NCI-H1436 treated with DMSO at 0.1 percent for 48 hours (cell line): Measurements from ENCODE around the gene OR56A4.

ENCODE experiments used
- DNase-seq: peaks from one replicate; lab custom pipeline; 2025; lab: John Stamatoyannopoulos, UW

The OR56A4 gene, protein sequence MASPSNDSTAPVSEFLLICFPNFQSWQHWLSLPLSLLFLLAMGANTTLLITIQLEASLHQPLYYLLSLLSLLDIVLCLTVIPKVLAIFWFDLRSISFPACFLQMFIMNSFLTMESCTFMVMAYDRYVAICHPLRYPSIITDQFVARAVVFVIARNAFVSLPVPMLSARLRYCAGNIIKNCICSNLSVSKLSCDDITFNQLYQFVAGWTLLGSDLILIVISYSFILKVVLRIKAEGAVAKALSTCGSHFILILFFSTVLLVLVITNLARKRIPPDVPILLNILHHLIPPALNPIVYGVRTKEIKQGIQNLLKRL

GRCh38 chr11:6006846-6007245 lies at the start of gene OR56A4:
TSS of gene OR56A4 (minus strand) at chr11:6006946. CDS start at chr11:6002992, 3,954 bp downstream.
- DNase-seq, result no peak

GRCh38 chr11:6055569-6055968 lies 48.8 kb upstream of the OR56A4 start:
- DNase-seq, result no peak

DNA sequence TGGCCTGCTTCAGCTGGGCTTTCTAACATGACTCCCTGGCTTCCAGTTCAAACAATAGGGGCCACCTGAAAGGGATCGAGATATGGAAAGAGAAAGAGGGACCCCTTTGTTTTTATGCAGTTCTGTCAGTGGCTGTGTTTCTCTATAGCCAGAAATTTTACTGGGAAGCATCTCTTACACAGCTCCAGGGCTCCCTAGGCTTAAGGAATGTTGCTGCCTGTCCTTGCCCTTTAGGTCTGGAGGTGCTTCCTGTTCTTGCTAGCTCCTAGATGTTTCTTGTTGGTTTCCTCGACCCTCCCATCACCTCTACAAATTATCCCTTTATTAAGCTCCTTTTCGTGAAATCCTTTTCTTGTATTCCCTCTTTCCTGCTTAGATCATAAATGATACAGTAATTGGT lies 45.6 kb upstream of the OR56A4 start:
- no peak for DNase-seq

GRCh38 chr11:6040874-6041273 lies 34.1 kb upstream of the OR56A4 start:
- DNase-seq, result no peak

GRCh38 chr11:6030708-6031405 lies 24.1 kb upstream of the OR56A4 start, which contains the start of gene OR56A1:
TSS of gene OR56A1 (minus strand) at chr11:6030758. CDS start at chr11:6027692, 3,066 bp downstream.
- no peak for DNase-seq

GRCh38 chr11:6027501-6027900 lies 20.8 kb upstream of the OR56A4 start:
- no peak for DNase-seq

GRCh38 chr11:6025056-6025455 lies 18.3 kb upstream of the OR56A4 start:
- no peak for DNase-seq

- no peak for DNase-seq
Measured at GRCh38 chr11:6022956-6023355, 16.2 kb upstream of the OR56A4 start.

- DNase-seq, result no peak
Measured at GRCh38 chr11:6013042-6013441, 6.3 kb upstream of the OR56A4 start.

- DNase-seq, result no peak
Measured at GRCh38 chr11:6012035-6012668, 5.4 kb upstream of the OR56A4 start.

- no peak for DNase-seq
Measured at GRCh38 chr11:6006395-6006794, 351 bp downstream of the OR56A4 start.

DNA sequence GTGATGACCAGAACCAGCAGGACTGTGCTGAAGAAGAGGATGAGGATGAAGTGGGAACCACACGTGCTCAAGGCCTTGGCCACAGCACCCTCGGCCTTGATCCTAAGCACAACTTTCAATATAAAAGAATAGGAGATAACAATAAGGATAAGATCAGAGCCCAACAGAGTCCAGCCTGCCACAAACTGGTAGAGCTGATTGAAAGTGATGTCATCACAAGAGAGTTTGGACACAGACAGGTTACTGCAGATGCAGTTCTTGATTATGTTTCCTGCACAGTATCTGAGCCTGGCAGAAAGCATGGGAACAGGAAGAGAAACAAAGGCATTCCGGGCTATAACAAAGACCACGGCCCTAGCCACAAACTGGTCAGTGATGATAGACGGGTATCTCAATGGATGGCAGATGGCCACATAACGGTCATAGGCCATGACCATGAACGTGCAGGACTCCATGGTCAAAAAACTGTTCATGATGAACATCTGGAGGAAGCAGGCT lies 4.5 kb downstream of the OR56A4 start:
- no peak for DNase-seq

DNA sequence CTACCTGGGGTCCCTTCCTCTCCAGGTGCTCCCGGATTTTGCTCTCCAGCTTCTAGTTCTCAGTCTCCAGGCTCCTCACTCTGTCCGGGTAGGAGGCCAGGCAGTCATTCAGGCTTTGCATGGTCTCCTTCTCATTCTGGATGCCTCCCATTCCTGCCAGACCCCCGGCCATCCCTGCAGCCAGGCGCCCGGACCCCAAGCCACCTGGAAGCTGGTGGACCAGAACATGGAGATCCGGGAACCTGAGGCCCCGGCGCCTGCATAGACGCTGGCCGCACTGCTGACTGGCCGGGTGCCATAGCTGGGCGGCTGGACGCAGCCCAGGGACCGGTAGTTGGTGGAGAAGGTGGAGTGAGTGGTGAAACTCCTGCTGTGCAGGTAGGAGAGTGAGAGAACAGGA lies 12.0 kb downstream of the OR56A4 start:
- DNase-seq, result no peak

DNA sequence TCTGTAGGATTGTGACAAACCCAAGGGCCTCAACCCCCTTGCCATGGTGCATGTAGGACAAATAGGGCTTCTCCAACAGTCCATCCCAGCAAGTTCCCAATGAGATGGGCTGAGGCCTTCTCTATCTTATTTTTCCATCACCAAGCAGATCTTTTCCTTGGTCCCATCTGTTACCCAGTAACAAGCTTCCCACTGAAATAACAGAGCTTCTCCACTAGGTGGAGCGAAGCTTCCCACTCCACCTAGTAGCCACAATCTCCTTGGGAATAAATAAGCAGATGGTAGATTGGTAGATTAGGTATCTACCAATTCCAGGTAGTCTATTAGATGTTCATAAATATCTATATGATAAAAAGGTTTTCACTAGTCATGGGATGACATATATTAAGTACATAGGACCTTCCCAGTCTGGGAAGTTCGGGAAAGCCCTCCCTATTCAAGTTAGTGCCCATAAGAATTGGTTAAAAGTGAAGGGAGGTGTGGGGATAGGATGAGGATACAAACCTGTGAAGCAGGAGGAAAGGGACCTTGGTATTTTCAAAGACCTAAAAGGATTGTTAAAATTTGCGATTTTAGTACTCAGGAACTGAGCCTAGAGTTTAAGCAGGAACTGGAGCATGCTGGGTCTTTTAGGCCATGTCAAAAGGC lies 14.0 kb downstream of the OR56A4 start:
- no peak for DNase-seq

DNA sequence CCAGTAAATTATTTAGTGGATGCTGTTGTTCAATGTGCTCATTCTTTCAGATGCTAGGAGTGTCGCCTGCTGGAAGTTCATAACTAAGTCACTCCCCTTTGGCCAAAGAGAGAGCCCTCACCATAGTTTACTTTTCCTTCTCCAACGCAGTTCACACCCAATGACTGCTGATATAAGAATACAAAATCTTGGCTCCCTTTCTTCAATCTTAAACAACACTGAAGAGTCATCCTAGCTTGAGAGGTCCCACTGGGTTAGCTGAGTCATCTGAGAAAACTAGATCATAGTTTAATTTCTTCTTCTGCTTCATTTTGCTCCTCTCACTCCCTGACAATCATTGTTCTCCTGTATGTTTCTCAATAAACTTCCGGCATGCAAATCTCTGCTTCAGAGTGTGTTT lies 14.6 kb downstream of the OR56A4 start:
- no peak for DNase-seq

DNA sequence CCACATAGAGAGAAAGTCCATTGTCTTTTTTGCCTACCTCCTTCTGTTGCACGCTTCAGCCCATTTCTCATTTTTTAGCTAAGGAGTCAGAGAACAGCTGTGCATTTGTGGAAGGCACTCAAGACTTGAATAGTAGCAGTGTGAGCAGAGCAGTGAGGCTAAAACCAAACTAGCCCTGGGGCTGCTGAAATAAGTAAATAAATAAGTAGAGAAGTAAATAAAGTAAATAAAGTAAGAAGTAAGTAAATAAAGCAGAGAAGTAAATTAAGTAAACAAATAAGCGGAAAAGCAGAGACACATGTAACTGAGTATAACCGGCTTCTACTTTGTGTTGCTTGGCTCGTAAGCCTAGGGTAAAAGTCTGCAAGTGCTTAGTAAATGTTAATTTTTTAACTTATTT lies 17.5 kb downstream of the OR56A4 start:
- no peak for DNase-seq

DNA sequence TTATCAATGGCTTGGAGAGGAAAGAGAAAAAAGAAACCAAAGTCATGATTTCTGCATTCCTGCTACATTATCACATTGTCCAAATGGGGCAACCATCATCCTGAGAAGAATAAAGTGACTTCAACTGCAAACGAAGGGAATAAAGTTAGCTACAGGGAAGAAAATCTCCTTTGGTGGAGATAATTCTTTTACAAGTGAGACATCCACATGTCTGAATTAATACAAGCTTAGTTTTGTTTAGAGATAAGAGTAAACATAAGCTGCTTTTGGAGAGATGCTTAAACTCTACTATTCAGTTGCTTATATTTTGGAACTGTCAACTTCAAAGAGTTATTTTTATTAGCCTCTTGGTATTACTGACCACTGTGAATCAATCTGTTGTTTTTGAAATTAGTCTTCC lies 19.9 kb downstream of the OR56A4 start, which contains the start of gene OR52L1:
OR52L1 (minus strand) TSS at position 101 of the 400 bp plus-strand sequence; CDS start at position 46, 55 bp downstream.
- no peak for DNase-seq

- no peak for DNase-seq
Measured at GRCh38 chr11:5983443-5983842, 23.3 kb downstream of the OR56A4 start.

DNA sequence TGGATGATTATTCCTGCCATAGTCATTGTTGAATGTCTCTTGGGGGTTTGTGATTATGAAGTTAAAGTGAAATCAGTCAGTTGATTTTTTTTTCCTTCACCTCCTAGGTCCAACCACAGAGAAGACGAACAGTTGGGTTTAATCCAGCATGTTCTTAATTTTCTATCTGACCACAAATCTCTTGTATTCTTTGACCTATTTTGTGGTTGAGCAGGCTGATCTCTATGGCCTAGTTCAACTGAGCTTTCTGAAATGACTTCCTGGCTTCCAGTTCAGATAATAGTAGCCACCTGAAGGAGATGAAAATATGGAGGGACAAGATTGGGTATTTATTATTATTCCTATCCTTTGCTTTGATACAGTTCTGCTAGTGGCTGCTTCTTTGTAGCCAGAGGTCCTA lies 33.2 kb downstream of the OR56A4 start:
- no peak for DNase-seq

DNA sequence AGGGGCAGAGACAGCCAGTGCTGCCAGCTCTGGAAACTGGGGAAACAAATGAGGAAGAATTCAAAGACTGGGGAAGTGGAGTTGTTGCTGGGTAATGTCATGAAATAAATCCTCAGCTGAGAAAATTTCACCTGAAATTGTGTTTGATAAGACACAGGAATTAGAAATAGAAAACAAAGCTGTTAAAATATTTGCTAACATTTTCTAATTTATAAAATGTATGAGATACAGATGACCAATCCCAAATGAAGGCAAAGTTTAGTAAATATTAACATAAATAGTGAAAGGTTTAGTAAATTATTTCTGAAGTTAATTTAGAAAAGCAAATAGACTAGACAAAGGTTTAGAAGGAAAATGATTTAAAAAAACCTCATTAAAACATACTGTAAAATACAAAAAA lies 38.4 kb downstream of the OR56A4 start, which contains the start of gene OR56A5:
OR56A5 (minus strand) TSS at position 101 of the 400 bp plus-strand sequence; CDS start at position 101, 0 bp downstream.
- no peak for DNase-seq

- DNase-seq, result no peak
Measured at GRCh38 chr11:5967708-5968107, 39.0 kb downstream of the OR56A4 start.

- no peak for DNase-seq
Measured at GRCh38 chr11:5966958-5967357, 39.8 kb downstream of the OR56A4 start.
